Measurements from ENCODE around the gene FBXL19.
"Not testable (repeated sequence)": the region's sequence is repeated elsewhere in the genome, so short reads cannot be mapped to it uniquely, and the experiment has no call there.

DNA sequence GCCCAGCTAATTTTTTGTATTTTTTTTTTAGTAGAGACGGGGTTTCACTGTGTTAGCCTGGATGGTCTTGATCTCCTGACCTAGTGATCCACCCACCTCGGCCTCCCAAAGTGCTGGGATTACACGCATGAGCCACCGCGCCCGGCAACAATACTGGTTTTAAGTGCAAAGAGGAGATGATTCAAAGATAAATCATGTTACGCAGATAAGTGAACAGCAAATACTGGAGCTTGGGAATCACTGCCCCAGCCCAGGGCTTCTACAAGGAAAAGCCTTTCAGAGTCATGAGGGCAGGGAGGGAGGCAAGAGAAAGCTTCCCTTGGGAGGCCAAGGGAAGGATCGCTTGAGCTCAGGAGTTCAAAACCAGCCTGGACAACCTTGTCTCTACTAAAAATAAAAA lies 16.2 kb downstream of the FBXL19 start:
- not testable (repeated sequence) for TF ChIP-seq EZH2 (IDR thresholded peaks at IDR 0.05; ENCODE audit: insufficient read depth, poor library complexity, severe bottlenecking); EZH2phosphoT487 (IDR thresholded peaks at IDR 0.05; ENCODE audit: insufficient read depth, low read depth)
